AG09309 (cell line): ENCODE measurements around the gene TGM6.

Source experiments
- DNase-seq: peaks from one replicate; pipeline ENCODE4 v3.0.0-alpha.2; 2010; ENCODE audit warnings: low read depth
- H3K4me3 ChIP-seq: 2 replicates; pipeline ENCODE4 v1.5.1; 2011; ENCODE audit warnings: mild to moderate bottlenecking, low read depth, low read length, moderate library complexity; ENCODE audit not compliant: control insufficient read depth
- CTCF ChIP-seq: IDR thresholded peaks from 2 replicates; pipeline ENCODE4 v1.5.1; 2011; ENCODE audit warnings: mild to moderate bottlenecking, low read depth, low read length, inconsistent platforms; ENCODE audit not compliant: insufficient read depth, control insufficient read depth; ENCODE audit errors: missing control alignments

The TGM6 gene

GRCh38 chr20:2380601-2381000 lies at the start of gene TGM6:
TSS of gene TGM6 (plus strand) at chr20:2380901. CDS start at chr20:2380969, 68 bp downstream.
- no peak within 1 kb of the TSS for H3K4me3 ChIP-seq
- TF ChIP-seq CTCF: no peak
- no peak for DNase-seq

- no peak overlapping the region for H3K4me3 ChIP-seq
- no peak for DNase-seq
- no peak for TF ChIP-seq CTCF
Observed at GRCh38 chr20:2331106-2331505, 49.6 kb upstream of the TGM6 start.

- TF ChIP-seq CTCF: no peak
- DNase-seq: no peak
- H3K4me3 ChIP-seq: no peak overlapping the region
Observed at GRCh38 chr20:2331901-2332565, 48.7 kb upstream of the TGM6 start.

- TF ChIP-seq CTCF: no peak
- DNase-seq: no peak
- no peak overlapping the region for H3K4me3 ChIP-seq
Observed at GRCh38 chr20:2332711-2333110, 48.0 kb upstream of the TGM6 start.

GRCh38 chr20:2333821-2334220 lies 46.9 kb upstream of the TGM6 start:
- H3K4me3 ChIP-seq: no peak overlapping the region
- no peak for TF ChIP-seq CTCF
- no peak for DNase-seq

- DNase-seq: no peak
- TF ChIP-seq CTCF: no peak
- H3K4me3 ChIP-seq: no peak overlapping the region
Observed at GRCh38 chr20:2335096-2335870, 45.4 kb upstream of the TGM6 start.
